ENCODE measurements around the gene MYOM1. TPM values are rescaled to one million over a fixed set of nuclear protein-coding genes. Genes with fewer than 3 reads are reported as not detected.

The MYOM1 gene
- total RNA-seq, 4 donors from 2014 or later: 0.67 to 2.1 (median 1.5) TPM

DNA sequence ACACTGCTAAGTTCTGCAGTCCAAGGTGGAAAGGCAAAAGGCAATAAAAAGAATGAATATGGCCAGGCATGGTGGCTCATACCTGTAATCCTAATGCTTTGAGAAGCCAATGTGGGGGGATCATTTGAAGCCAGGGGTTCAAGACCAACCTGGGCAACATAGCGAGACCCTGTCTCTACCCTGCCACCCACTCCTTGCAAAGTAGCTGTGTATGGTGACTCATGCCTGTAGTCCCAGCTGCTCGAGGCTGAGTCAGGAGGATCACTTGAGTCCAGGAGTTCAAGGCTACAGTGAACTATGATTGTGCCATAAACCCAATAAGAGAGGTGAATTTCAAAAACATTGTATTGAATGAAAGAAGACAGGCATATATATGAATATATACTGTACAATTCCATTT lies 44.6 kb upstream of the MYOM1 start:
- intact Hi-C loops (cut with DNase I; ENCODE audit: low total_unique reads): no loop called here
- WGBS, 2 donors: 52 to 65% methylated on average over 2 of the region's 2 CpGs
- H3K4me3 ChIP-seq (ENCODE audit: low read depth, poor library complexity, severe bottlenecking): no peak overlapping the region
- DNase-seq (ENCODE audit: low spot score in 2 of 2): no peak
- TF ChIP-seq POLR2A (IDR thresholded peaks at IDR 0.05): no peak

DNA sequence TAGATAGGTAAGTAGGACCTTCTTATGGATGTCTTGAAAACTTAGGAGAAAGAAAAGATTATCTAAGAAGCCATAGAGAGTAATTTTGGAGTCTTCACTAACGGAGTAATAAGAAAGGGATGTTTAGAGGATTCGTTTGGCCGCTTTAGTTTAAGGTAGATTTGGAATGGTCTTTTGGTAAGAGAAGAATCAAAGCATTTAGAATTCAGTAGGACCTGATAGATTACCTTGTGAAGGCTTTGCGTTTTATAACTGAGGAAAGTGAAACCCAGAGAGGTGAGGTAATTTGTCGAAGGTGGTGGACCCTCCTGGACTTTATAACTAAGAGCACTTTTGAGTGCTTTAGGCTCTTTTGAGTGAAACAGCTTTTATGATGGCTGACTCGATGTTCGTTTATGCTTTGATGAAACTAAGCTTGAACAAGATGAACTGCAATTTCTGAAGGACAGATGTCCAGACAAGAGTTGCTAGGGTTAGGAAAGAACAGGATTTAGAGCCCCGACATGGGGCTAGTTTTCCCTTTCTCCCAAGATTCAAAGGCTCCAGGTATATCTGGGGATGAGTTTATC lies 43.4 kb upstream of the MYOM1 start:
- 9 to 13% methylated on average over 8 of the region's 8 CpGs for WGBS, 2 donors
- H3K4me3 ChIP-seq (ENCODE audit: low read depth, poor library complexity, severe bottlenecking): peak overlapping the region; percentile 100
- no peak for DNase-seq (ENCODE audit: low spot score in 2 of 2)
- intact Hi-C loops (cut with DNase I; ENCODE audit: low total_unique reads): no loop called here
- TF ChIP-seq, protein P1, sequence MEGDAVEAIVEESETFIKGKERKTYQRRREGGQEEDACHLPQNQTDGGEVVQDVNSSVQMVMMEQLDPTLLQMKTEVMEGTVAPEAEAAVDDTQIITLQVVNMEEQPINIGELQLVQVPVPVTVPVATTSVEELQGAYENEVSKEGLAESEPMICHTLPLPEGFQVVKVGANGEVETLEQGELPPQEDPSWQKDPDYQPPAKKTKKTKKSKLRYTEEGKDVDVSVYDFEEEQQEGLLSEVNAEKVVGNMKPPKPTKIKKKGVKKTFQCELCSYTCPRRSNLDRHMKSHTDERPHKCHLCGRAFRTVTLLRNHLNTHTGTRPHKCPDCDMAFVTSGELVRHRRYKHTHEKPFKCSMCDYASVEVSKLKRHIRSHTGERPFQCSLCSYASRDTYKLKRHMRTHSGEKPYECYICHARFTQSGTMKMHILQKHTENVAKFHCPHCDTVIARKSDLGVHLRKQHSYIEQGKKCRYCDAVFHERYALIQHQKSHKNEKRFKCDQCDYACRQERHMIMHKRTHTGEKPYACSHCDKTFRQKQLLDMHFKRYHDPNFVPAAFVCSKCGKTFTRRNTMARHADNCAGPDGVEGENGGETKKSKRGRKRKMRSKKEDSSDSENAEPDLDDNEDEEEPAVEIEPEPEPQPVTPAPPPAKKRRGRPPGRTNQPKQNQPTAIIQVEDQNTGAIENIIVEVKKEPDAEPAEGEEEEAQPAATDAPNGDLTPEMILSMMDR (IDR thresholded peaks at IDR 0.05): no peak

DNA sequence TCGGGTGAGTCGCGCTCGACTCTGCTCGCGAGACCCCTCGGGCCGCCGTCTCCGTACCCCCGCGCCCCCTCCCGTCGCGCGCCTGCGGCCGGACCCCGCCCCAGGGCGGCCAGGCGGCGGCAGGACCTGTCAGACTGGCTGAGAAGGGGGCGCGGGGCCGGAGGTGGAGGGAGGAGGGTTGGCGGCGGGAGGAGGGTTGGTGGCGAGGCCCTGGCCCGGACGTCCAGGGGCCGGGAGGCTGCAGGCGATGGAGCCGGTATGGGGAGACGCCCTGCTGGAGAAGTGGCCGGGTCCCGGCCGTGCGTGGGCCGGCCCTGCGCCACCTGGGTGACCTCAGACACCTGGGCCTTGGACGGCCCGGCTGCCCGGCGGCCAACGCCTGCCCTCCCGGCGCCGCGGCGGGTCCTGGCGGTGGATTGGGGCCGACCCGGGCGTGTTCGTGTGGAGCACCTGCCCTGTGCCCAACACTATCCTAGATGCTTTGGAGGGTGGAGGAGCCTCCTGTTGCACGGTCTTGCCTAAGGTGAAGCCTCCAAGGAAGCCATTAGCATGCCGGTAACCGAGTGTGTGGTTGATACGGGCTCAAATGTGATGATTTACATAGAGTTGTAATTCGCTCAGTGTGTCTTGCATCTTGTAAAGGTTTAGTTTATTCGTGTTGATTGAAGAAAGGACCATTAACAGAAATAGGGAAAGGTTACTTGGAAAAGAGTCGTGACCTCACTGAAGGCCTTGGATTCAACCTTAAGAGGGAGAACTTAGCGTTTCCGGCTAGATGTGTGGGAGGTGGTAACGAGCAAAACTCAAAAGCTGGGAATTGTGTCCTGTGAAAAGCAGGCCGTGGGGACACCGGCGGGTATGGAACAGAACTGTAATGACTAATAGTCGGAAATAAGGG lies 42.7 kb upstream of the MYOM1 start:
- intact Hi-C loops (cut with DNase I; ENCODE audit: low total_unique reads): no loop called here
- DNase-seq (ENCODE audit: low spot score in 2 of 2): no peak
- peak overlapping the region; percentile 100 for H3K4me3 ChIP-seq (ENCODE audit: low read depth, poor library complexity, severe bottlenecking)
- TF ChIP-seq, protein P1 (IDR thresholded peaks at IDR 0.05): no peak
- no peak for TF ChIP-seq POLR2A (IDR thresholded peaks at IDR 0.05)
- WGBS, 2 donors: 0% methylated on average over 29 to 63 of the region's 69 CpGs

DNA sequence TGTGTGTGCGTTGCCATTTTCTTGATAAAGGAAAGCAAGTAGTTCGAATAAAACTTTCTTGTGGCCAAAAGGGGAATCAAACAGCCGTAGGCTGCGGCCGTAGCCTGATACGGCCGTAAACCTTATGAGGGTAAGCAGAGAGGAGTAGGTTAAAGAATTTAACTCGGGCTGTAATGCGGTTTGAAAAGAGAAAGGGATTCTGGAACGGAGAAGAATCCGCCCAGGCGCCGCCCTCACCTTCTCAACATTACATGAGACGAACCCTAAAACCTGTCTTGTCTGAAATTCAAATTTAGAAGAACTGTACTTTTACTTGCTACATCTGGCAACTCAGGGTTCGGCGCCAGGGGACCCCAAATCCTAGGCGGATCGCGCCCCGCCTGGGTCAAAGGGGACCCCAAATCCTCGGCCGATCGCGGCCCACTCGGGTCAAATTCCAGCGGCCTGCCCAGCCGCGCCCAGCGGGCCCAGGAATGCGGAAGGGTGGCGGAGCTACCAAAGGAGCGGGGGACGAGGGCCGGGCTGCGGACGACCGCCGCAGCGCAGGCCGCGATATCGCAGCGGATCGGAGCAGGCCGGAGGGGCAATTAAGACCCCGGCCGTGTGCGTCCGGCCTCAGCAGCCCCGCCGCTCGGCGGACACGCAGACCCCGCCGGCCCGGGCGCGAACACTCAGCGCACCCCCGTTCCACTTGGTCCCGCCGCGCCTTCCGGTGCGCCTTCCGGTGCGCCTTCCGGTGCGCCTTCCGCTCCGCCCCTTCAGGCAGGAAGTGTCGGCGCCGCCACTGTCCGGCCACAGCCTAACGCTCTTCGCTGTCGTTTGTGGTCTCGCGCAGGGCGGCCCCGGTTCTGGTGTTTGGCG lies 41.8 kb upstream of the MYOM1 start, which contains the start of gene MYL12B:
Gene MYL12B (plus strand): TSS at position 761 of the 861 bp plus-strand sequence. CDS start 10,766 bp downstream, outside the sequence.
- H3K4me3 ChIP-seq (ENCODE audit: low read depth, poor library complexity, severe bottlenecking): peak within 1 kb of the TSS; percentile 100
- WGBS, 2 donors: 0 to 1% methylated on average over 40 to 53 of the region's 84 CpGs
- DNase-seq (ENCODE audit: low spot score in 2 of 2): peak; percentile 71 to 97
- TF ChIP-seq, protein P1 (IDR thresholded peaks at IDR 0.05): no peak
- TF ChIP-seq POLR2A (IDR thresholded peaks at IDR 0.05): peak in 1 of 2 donors; percentile 51
- intact Hi-C loops (cut with DNase I; ENCODE audit: low total_unique reads): no loop called here

DNA sequence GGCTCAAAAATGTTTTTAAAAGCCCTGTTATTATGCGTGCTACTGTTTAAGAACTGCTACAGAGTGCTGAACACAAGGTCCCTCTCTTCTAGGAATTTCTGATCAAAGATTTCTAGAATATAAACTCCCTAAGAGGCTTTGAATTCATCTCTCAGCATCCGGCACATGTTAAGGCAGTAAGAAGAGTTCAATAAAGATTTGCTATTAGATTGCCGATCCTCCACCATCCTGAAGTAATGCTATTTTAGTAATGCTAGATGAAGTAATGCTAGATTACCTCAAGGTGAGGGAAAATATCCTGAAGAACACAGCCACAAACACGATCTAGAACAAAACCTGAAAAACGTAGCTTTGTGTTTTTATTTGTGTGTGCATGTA lies 41.2 kb upstream of the MYOM1 start:
- no peak for DNase-seq (ENCODE audit: low spot score in 2 of 2)
- WGBS, 2 donors: 8 to 14% methylated on average over 5 of the region's 5 CpGs
- intact Hi-C loops (cut with DNase I; ENCODE audit: low total_unique reads): no loop called here
- TF ChIP-seq, protein P1 (IDR thresholded peaks at IDR 0.05): no peak
- TF ChIP-seq POLR2A (IDR thresholded peaks at IDR 0.05): no peak
- peak overlapping the region; percentile 100 for H3K4me3 ChIP-seq (ENCODE audit: low read depth, poor library complexity, severe bottlenecking)
